Adipocyte (in vitro differentiated cells): ENCODE data around the gene COL4A2.

ENCODE experiments used
- DNase-seq: peaks from one replicate; pipeline ENCODE4 v3.0.0-alpha.2; 2015; ENCODE audit warnings: low read depth
- H3K27me3 ChIP-seq: replicated peaks from 2 replicates; pipeline ENCODE4 v1.7.0; 2013; ENCODE audit warnings: mild to moderate bottlenecking, low read length, moderate library complexity; ENCODE audit not compliant: control insufficient read depth, insufficient read depth
- H3K36me3 ChIP-seq: 2 replicates; pipeline ENCODE4 v1.7.0; 2013; ENCODE audit warnings: low read length, mild to moderate bottlenecking, moderate library complexity; ENCODE audit not compliant: control insufficient read depth, insufficient read depth, severe bottlenecking
- H3K4me1 ChIP-seq: 2 replicates; pipeline ENCODE4 v1.7.0; 2013; ENCODE audit warnings: mild to moderate bottlenecking, low read length, moderate library complexity; ENCODE audit not compliant: control insufficient read depth, insufficient read depth
- H3K4me3 ChIP-seq: 2 replicates; pipeline ENCODE4 v1.7.0; 2013; ENCODE audit warnings: mild to moderate bottlenecking, low read length, moderate library complexity
- H3K9ac ChIP-seq: 2 replicates; pipeline ENCODE4 v1.7.0; 2013; ENCODE audit warnings: mild to moderate bottlenecking, low read length, moderate library complexity
- H3K9me3 ChIP-seq: 2 replicates; pipeline ENCODE4 v1.7.0; 2013; ENCODE audit warnings: mild to moderate bottlenecking, low read length, moderate library complexity; ENCODE audit not compliant: control insufficient read depth

The COL4A2 gene

DNA sequence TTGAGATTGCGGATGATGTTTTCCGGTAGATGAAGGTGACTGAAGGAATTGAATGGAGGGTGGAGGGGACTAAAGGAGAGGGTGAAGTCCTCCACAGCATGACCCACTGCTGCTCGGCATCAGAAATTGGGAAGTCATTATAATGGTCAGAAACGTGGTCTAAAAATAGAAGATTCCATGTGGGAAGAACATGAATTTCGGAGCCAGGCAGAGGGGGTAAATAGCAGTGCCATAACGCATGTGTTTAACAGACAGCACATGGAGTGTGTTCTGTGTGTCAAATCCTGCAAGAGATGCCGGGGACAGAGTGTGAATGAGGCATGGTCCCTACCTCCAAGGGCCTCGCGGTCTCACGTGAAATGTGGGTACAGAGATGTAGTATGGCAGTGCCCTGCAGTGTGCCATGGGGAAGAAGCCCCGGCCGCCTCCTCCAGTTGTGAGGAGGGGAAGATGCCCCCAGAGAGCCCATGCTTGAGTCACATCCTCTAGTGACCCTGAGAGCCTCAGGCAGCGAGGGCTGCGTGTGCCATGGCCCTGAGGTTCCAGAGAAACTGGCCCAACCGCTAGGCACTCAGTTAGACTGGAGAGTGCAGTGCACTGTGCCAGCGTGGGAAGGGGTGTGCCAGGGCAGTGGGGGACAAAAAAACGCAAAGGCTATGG is 106.1 kb downstream of the COL4A2 start:
- peaks cover 13% of the 10 kb centered on the region for H3K36me3 ChIP-seq
- H3K4me3 ChIP-seq: no peak overlapping the region
- no peaks in the 10 kb centered on the region for H3K9me3 ChIP-seq
- H3K9ac ChIP-seq: peak overlapping the region; percentile 71
- no peak for DNase-seq
- H3K27me3 ChIP-seq: no peaks in the 10 kb centered on the region
- H3K4me1 ChIP-seq: peaks cover 55% of the 10 kb centered on the region

GRCh38 chr13:110413676-110414040 is 106.6 kb downstream of the COL4A2 start:
- Histone ChIP-seq H3K9me3 (no peaks in the 10 kb centered on the region), H3K4me3 (no peak overlapping the region), H3K9ac (no peak overlapping the region), H3K4me1 (peaks cover 60% of the 10 kb centered on the region), H3K27me3 (no peaks in the 10 kb centered on the region), H3K36me3 (peaks cover 12% of the 10 kb centered on the region)
- DNase-seq: no peak

DNA sequence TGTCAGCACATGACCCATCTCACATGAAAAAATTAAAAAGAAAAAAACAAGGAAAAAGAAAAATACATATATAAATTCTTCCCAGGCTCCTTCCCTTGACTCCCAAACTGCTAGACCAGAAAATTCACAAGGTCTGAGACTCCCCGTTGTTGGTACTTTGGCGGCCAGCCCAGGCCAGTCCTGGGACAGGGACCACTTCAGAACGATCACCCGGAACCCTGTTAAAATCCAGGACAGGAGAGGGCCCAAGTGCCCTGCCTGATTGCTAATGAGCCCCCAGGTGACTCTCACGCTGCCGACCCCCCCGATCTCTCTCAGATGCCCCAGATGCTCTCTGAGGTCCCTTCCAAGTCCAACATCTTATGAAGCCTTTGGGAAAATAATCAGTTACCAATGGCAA is 107.2 kb downstream of the COL4A2 start:
- DNase-seq: no peak
- Histone ChIP-seq H3K9me3 (no peaks in the 10 kb centered on the region), H3K9ac (no peak overlapping the region), H3K27me3 (no peaks in the 10 kb centered on the region), H3K36me3 (peaks cover 10% of the 10 kb centered on the region), H3K4me1 (peaks cover 64% of the 10 kb centered on the region), H3K4me3 (no peak overlapping the region)

DNA sequence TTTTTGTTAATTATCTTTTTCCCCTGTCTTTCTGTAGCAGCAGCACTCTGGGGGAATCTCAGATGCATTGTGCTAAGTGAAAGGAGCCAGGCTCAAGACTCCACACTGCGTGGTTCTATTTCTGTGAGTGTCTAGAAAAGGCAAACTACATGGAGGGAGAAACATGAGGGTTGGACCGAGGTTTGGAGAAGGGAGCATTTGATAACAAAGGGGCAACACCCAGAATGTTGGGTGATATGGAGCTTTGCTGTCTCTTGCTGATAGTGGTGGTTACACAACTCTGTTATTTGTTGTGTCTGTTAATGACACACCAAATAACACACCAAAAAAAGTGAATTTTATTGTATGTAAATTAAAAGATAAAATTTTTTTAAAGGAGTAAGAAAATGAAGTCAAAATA is 107.8 kb downstream of the COL4A2 start:
- Histone ChIP-seq H3K4me1 (peaks cover 64% of the 10 kb centered on the region), H3K9me3 (no peaks in the 10 kb centered on the region), H3K27me3 (no peaks in the 10 kb centered on the region), H3K4me3 (no peak overlapping the region), H3K9ac (no peak overlapping the region), H3K36me3 (peaks cover 15% of the 10 kb centered on the region)
- no peak for DNase-seq

DNA sequence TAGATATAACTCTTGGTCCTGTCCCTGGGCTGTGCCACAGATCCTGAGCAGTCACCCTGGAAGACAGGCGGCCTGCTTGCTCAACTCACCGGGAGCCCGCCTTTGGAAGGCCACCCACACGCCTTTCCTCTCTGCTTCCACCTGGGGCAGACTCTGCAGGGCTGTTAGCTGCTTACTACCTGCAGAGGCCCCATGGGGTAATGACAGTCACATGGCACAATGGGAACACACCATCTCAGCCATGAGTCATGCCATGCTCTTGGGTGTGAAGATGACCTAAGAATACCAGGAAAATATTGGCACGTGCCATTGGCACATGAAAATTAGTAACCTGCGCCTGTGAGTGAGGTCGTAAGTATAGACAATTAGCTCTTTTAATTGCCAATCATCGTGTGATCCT is 108.6 kb downstream of the COL4A2 start:
- Histone ChIP-seq H3K36me3 (peaks cover 23% of the 10 kb centered on the region), H3K4me1 (peaks cover 63% of the 10 kb centered on the region), H3K9me3 (no peaks in the 10 kb centered on the region), H3K4me3 (peak overlapping the region; percentile 68), H3K27me3 (no peaks in the 10 kb centered on the region), H3K9ac (peak overlapping the region; percentile 70)
- DNase-seq: no peak

DNA sequence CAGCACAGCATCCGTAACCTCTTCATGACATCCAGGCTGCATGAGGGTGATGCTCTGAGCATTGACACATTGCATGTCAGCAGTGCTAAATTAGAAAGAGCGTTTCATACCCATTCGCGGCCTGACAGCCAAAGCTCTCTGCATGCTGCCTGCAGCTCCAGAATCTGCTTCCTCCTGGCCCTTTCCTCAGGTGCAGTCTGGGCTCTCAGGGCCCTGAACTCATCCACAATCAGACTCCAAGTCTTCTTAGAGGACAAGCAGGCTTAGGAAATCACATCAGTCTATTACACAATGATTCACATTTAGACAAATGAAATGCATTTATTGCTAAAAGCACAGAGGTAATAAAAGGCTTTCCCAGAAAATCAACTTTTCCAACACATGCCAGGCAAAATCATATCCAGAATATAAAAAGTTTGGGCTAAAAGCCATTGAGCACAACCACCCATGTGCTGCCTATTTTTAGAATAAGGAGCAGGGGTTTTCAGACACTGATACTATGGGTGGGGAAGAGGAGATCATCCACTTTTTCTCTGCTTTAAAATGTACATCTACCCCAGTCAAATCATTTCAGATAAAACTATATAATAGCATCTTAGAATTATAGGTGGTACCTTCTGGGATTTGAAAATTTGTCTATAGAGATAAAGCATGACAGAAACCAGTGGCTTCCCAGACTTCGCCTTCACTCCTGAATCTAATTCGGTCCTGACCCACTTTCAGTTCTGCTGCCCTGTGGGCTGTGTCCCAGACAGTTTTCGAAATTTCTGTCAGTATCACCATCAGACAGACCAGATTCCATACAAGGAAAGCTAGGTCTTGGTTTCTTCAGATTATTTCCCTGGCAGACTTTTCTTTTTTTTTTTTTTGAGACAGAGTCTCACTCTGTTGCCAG is 109.3 kb downstream of the COL4A2 start:
- peak overlapping the region; percentile 68 for H3K4me3 ChIP-seq
- peaks cover 61% of the 10 kb centered on the region for H3K4me1 ChIP-seq
- no peaks in the 10 kb centered on the region for H3K9me3 ChIP-seq
- H3K36me3 ChIP-seq: peaks cover 30% of the 10 kb centered on the region
- peak overlapping the region; percentile 70 for H3K9ac ChIP-seq
- DNase-seq: peak; percentile 81
- no peaks in the 10 kb centered on the region for H3K27me3 ChIP-seq

- no peak overlapping the region for H3K9ac ChIP-seq
- H3K4me1 ChIP-seq: peaks cover 64% of the 10 kb centered on the region
- no peak for DNase-seq
- H3K27me3 ChIP-seq: no peaks in the 10 kb centered on the region
- H3K36me3 ChIP-seq: peaks cover 44% of the 10 kb centered on the region
- H3K4me3 ChIP-seq: no peak overlapping the region
- no peaks in the 10 kb centered on the region for H3K9me3 ChIP-seq
Measured at GRCh38 chr13:110418944-110419343, 111.9 kb downstream of the COL4A2 start.

DNA sequence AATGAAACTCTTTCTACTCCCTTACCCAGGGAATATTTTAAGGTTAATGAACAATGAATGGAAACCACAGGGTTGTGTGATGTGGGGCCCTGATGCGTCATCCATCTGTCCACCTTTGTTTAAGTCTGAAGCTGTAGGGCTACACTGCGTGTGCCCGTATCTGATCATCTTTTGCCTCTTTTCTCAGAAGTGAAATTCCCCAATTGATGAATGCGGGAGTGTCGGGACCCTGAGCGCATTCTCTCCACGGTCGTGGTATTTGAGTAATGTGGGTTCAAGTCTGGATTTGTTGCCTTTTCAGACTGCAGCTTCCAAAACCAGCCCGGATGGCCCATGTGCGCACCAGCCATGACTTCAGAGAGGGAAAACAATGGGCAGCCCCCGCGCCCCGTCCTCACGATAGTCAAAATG is 112.3 kb downstream of the COL4A2 start:
- peaks cover 44% of the 10 kb centered on the region for H3K36me3 ChIP-seq
- H3K4me1 ChIP-seq: peaks cover 64% of the 10 kb centered on the region
- no peak overlapping the region for H3K4me3 ChIP-seq
- H3K9me3 ChIP-seq: no peaks in the 10 kb centered on the region
- DNase-seq: no peak
- H3K9ac ChIP-seq: no peak overlapping the region
- no peaks in the 10 kb centered on the region for H3K27me3 ChIP-seq

DNA sequence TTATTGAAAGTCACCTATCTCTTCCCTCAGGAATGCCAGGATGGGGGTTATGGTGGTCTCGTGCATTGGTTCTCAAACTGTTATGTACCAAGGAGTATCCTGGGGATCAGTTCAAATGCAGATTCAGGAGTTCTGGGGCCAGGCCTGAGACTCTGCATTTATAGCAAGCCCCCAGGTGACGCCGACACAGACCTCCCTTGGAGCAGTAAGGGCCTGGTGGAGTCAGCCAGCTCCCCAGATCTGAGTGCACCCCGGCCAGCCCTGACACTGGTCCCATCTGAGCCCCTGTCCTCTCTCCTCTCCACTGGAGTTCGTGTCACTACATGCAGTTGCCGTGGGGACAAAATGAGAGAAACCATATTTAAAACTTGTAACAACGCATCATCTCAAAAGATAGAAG is 112.9 kb downstream of the COL4A2 start:
- DNase-seq: no peak
- H3K36me3 ChIP-seq: peaks cover 49% of the 10 kb centered on the region
- H3K9ac ChIP-seq: no peak overlapping the region
- H3K9me3 ChIP-seq: no peaks in the 10 kb centered on the region
- H3K4me3 ChIP-seq: no peak overlapping the region
- peaks cover 64% of the 10 kb centered on the region for H3K4me1 ChIP-seq
- no peaks in the 10 kb centered on the region for H3K27me3 ChIP-seq

GRCh38 chr13:110420626-110421025 is 113.5 kb downstream of the COL4A2 start:
- Histone ChIP-seq H3K9me3 (no peaks in the 10 kb centered on the region), H3K4me3 (no peak overlapping the region), H3K9ac (no peak overlapping the region), H3K4me1 (peaks cover 57% of the 10 kb centered on the region), H3K36me3 (peaks cover 55% of the 10 kb centered on the region), H3K27me3 (no peaks in the 10 kb centered on the region)
- no peak for DNase-seq

GRCh38 chr13:110421061-110421460 is 114.0 kb downstream of the COL4A2 start:
- Histone ChIP-seq H3K36me3 (peaks cover 60% of the 10 kb centered on the region), H3K9ac (no peak overlapping the region), H3K4me3 (no peak overlapping the region), H3K9me3 (no peaks in the 10 kb centered on the region), H3K27me3 (no peaks in the 10 kb centered on the region), H3K4me1 (peaks cover 53% of the 10 kb centered on the region)
- no peak for DNase-seq
